H1 (cell line): Measurements from ENCODE around the gene ABHD2. TPM values are rescaled to one million over a fixed set of nuclear protein-coding genes. Genes with fewer than 3 reads are reported as not detected.

Experiments used
- BRCA1 ChIP-seq: IDR thresholded peaks from 2 replicates; pipeline ENCODE4 v1.6.1; 2012; ENCODE audit warnings: low read depth, low read length, improper control_type of control experiment
- KDM4A ChIP-seq: IDR thresholded peaks from one replicate; pipeline ENCODE4 v1.7.1; 2012; ENCODE audit warnings: low read depth, mild to moderate bottlenecking, moderate library complexity, low read length, inconsistent platforms; ENCODE audit not compliant: severe bottlenecking
- RBBP5 ChIP-seq: IDR thresholded peaks from 2 replicates; pipeline ENCODE4 v1.7.1; 2012; ENCODE audit warnings: low read depth, mild to moderate bottlenecking, inconsistent platforms, low read length, moderate library complexity, borderline replicate concordance
- RNF2 ChIP-seq: fragments of 200-900, 300-1000 bp; sonication (generic); IDR thresholded peaks from 2 replicates; pipeline ENCODE4 v1.7.1; 2016; ENCODE audit warnings: borderline replicate concordance, low read depth, mild to moderate bottlenecking, antibody characterized with exemption, low read length; ENCODE audit not compliant: poor library complexity, severe bottlenecking; ENCODE audit errors: missing control alignments
- SUZ12 ChIP-seq: fragments of 200-600 bp; sonication (generic); IDR thresholded peaks from 2 replicates; pipeline ENCODE4 v1.6.1; 2012; ENCODE audit warnings: mild to moderate bottlenecking, inconsistent platforms, low read length, moderate library complexity, mixed read lengths
- polyA plus RNA-seq, 7 experiments: library from polyadenylated mRNA; depleted of rRNA in 3 of 7; stranded (reverse) in 5 of 7; unstranded in 2 of 7; fragments of >200 nt in 5 of 7; fragments of 200-250 nt in 2 of 7; gene quantifications; 1 replicate in 5 of 7; 2 replicates in 1 of 7; 4 replicates in 1 of 7; pipeline versions ENCODE4 v1.2.1 to v1.2.3, GENCODE V29; 2011 to 2013; ENCODE audit warnings: missing spikeins in 2 of 7, mixed read lengths in 2 of 7
- total RNA-seq: library from RNA; stranded (reverse); fragmentation: NEBNext Ultra II Directional; extraction: Animal tissue kit (Norgen Biotek cat#: 25700); gene quantifications from 2 replicates; pipeline ENCODE4 v1.2.1, GENCODE V29; 2021

The ABHD2 gene
- total and polyA plus RNA-seq, 2 of the 8 experiments (the other 6 are each of a cell fraction or from before 2014, with no cell fraction given), result 9.1 to 23.7 TPM

- no peak for TF ChIP-seq BRCA1
- TF ChIP-seq RNF2, result no peak
- TF ChIP-seq KDM4A, result no peak
- TF ChIP-seq SUZ12, result no peak
- TF ChIP-seq RBBP5, result no peak
These were observed 67.4 kb downstream of the ABHD2 start (continued) for GRCh38 chr15:89155656-89156055.
